CD4-positive, alpha-beta T cell treated with Interferon gamma for 1 hour (primary cell): ENCODE measurements around the gene ABCC2.

Experiments
- DNase-seq: peaks from one replicate; pipeline ENCODE4 v3.0.0-alpha.2; 2020

ABCC2 gene

GRCh38 chr10:99775850-99776249 is 6.6 kb upstream of the ABCC2 start:
- DNase-seq = no peak

DNA sequence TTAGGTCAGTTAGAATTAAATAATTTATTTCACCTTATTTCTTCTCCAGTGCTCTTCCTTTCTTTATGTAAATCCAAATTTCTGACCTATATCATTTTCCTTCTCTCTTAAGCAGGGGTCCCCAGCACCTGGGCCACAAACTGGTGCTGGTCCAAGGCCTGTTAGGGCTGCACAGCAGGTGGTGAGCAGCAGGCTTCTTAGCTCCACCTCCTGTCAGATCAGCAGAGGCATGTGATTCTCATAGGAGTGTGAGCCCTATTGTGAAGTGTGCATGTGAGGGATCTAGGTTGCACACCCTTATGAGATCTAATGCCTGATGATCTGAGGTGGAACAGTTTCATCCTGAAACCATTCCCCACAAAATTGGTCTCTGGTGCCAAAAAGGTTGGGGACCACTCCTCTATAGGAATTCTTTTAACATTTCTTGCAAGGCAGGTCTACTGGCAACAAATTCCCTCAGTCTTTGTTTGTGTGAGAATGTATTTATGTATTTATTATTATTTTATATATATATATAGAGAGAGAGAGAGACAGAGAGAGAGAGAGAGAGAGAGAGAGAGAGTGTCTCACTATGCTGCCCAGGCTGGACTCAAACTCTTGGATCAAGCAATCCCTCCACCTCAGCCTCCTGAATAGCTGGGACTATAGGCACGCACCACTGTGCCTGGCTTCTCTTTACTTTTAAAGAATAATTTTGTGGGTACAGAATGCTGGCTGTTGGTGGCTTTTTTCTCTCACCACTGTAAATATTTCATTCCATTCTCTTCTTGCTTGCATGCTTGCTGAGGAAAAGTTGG is 4.3 kb upstream of the ABCC2 start:
- DNase-seq = no peak

DNA sequence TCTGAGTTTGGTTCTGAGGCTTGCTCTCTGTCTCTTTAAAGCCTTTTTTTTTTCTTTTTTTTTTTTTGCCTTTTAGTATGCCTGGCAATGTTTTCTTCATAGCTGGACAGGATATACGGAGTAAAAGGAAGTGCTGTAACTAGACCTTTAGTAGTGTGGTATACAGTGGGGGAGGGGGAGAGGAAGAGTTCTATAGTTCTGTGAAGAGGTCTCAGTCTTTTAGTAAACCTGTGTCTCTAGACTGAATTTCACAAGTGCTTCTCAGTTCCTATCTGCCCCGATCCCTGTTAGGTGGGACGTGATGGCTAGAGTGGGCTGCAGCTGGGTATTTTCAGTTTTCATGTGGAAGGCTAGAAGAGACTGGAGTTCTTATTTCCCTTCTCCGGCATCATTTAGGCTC is 3.1 kb upstream of the ABCC2 start:
- DNase-seq = no peak

GRCh38 chr10:99781734-99782429 is 558 bp upstream of the ABCC2 start:
- no peak for DNase-seq

DNA sequence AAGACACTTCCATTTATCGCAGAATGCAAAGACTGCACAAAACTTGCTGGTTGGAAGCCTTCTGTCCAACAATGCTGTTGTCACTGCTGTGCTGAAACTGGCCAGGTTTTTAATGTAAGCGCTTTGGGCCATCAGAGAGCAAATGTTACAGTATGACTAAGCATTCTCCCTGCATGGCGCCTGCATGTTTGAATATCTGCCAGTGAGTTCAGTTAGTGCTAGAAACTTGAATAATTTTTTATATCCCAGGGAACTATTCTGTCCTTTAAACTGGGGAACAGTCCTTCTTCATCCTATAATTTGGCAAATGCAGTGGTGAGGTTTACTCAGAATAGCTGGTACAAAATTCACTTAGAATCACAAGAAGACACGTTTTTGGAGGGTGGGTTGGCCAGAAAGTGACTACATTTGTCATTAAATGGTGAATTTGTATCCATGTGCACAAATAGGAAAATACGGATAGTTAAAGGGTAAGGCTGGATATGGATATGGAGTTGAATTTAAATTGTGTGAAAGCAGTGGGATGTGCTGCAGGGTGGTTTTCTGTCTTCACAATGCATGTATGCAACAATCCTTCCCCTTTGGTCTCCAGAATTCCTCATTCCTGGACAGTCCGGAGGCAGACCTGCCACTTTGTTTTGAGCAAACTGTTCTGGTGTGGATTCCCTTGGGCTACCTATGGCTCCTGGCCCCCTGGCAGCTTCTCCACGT is 1.7 kb downstream of the ABCC2 start:
- no peak for DNase-seq

- no peak for DNase-seq
These were observed 2.4 kb downstream of the ABCC2 start for GRCh38 chr10:99784727-99785441.

GRCh38 chr10:99785646-99786045 is 3.2 kb downstream of the ABCC2 start:
- no peak for DNase-seq

GRCh38 chr10:99787311-99787710 is 4.9 kb downstream of the ABCC2 start:
- no peak for DNase-seq

- no peak for DNase-seq
These were observed 5.5 kb downstream of the ABCC2 start for GRCh38 chr10:99787782-99788445.

DNA sequence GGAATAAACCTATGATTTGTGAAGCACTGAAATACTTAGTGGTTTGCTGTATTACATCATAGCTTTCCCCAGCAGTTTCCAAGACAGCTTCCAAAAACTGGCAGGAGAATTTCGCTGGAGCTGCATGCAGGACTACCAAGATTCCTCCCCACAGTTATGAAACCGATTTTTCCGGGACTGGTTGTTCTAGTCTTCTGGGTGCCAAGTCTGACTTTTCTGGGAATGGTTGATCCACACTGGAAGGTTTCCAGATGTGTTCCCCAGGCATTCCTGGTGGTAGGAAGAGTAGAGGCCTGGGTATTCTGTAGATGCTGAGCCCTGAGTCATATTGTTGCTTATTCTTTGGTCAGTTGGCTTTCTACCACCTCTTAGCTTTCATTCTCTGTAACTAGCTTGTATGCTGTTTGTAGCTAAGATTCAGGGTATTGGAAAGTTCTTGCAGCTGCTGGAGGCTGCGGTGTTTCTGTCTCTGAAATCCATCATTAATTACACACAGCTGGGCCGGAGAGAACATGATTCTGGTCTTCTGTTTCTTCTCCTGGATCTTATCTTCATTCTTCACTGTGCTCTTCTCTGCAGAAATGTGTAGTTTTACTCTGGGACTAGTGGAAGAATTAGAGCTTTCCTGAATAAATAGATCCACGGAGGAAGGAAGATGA is 6.3 kb downstream of the ABCC2 start:
- no peak for DNase-seq

- no peak for DNase-seq
These were observed 9.4 kb downstream of the ABCC2 start for GRCh38 chr10:99791831-99792230.

DNA sequence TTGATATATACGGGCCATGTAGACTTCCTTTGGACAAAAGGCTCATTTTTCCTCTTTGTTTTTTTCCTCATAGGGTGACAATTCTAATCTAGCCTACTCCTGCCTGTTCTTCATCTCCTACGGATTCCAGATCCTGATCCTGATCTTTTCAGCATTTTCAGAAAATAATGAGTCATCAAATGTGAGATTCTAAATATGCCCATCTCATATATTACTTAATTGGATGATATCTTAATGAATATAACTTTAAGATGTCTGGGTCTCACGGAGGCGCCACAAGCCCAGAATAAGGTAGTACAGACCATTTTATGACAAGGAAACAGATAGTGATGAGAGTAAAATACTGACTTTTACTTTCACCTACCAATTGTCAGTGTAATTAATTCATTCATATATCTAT is 11.4 kb downstream of the ABCC2 start:
- DNase-seq = no peak

GRCh38 chr10:99796928-99797327 is 14.5 kb downstream of the ABCC2 start:
- DNase-seq = no peak

DNA sequence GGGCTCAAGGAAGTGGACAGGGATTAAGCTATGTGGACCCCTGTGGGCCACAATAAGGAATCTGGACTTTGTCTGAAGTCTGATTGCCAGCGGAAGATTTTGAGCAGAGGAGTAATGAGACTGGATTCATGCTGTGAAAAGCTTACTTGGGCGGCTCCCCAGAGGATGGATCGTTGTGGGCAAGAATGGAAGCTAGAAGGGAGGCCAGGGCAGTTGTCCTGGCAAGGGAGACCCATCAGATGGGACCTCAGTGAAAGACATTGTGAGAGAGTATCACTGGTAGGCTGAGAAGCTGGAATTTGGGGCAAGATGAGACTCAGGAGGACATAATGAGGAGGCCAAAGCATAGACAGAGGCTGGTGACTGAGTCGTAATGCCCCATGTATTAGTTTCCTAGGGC is 15.6 kb downstream of the ABCC2 start:
- no peak for DNase-seq

- DNase-seq = no peak
These were observed 16.5 kb downstream of the ABCC2 start for GRCh38 chr10:99798920-99799319.

GRCh38 chr10:99799613-99800012 is 17.2 kb downstream of the ABCC2 start:
- DNase-seq = no peak

- no peak for DNase-seq
These were observed 22.0 kb downstream of the ABCC2 start for GRCh38 chr10:99804471-99804870.

- DNase-seq = no peak
These were observed 22.8 kb downstream of the ABCC2 start for GRCh38 chr10:99805190-99805589.

GRCh38 chr10:99806091-99806490 is 23.7 kb downstream of the ABCC2 start:
- no peak for DNase-seq

- no peak for DNase-seq
These were observed 25.3 kb downstream of the ABCC2 start for GRCh38 chr10:99807786-99808185.

DNA sequence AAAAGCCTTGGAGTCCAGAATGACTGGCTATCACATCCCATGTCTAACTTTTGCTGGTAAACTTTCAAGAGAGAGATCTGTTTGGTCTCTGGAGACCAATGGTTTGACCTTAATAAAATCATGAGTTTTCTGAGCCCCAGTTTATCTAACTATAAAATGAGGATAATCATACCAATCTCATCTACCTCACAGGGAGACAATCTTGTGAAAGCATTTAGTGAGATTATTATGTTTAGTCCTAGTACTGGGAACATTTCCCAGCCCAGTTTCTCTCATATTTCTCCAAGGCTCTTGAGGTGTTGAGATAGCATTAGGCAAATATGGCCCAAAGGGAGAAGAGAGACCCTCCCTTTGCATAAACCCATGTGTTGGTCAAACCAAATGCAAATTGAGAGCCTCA is 25.8 kb downstream of the ABCC2 start:
- DNase-seq = no peak

GRCh38 chr10:99809481-99809880 is 27.0 kb downstream of the ABCC2 start:
- no peak for DNase-seq
